ENCODE results near the gene RIT2.
"Not testable (repeated sequence)": the region's sequence is repeated elsewhere in the genome, so short reads cannot be mapped to it uniquely, and the experiment has no call there.

Gene RIT2

DNA sequence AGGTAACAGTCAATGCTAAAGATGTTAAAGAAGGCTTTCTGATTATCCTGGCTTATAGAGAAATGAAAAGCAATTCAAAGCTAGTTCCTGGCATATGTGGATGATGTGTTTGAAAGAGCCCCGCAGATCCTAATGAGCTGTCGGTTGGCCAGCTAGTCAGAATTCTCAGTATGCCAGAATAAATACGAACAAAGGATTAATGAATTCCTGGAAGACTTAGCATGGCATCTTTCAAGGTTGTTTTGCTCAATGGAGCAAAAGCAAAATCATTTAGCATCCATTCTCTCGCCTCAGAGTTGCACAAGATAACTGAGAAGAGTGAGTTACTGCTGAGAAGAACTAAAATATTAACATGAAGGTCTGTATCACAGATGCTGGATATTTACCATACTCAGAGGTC lies 307.6 kb downstream of the RIT2 start:
- no peaks in the 10 kb centered on the region for H3K27me3 ChIP-seq (ENCODE audit: insufficient read depth, low read length)
- no peaks in the 10 kb centered on the region for H3K36me3 ChIP-seq (ENCODE audit: insufficient read depth, low read length)
- H3K4me3 ChIP-seq (ENCODE audit: low read depth, low read length): no peak overlapping the region
- no peak overlapping the region for H2AFZ ChIP-seq (ENCODE audit: low read length, unreplicated experiment)
- H3K4me1 ChIP-seq (ENCODE audit: control insufficient read depth, insufficient read depth, low read length, unreplicated experiment): no peaks in the 10 kb centered on the region
- no peak overlapping the region for H3K27ac ChIP-seq (ENCODE audit: low read depth, low read length)
- H3K79me2 ChIP-seq (ENCODE audit: control insufficient read depth, insufficient read depth, low read length, unreplicated experiment): no peaks in the 10 kb centered on the region

DNA sequence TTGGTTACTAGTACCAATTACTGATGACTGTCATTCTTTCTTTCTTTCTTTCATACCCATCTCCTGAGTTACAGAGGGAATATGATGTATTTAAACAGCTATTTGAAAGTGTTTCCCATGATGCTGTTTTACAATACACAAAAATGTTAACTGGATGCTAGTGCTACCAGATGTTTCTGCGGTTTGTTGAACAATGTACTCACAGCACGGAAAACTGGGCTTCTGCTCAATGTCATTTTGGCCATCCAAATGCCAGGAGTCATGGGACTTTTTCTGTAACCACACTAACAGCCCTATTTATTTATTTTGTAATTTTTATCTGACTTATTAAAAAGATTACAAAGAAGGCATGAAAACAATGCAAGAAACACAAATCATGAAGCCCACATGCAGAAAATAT lies 313.8 kb downstream of the RIT2 start:
- Histone ChIP-seq H3K4me3 (ENCODE audit: low read depth, low read length) (no peak overlapping the region), H3K79me2 (ENCODE audit: control insufficient read depth, insufficient read depth, low read length, unreplicated experiment) (no peaks in the 10 kb centered on the region), H3K36me3 (ENCODE audit: insufficient read depth, low read length) (no peaks in the 10 kb centered on the region), H3K27ac (ENCODE audit: low read depth, low read length) (no peak overlapping the region), H2AFZ (ENCODE audit: low read length, unreplicated experiment) (no peak overlapping the region), H3K27me3 (ENCODE audit: insufficient read depth, low read length) (no peaks in the 10 kb centered on the region), H3K4me1 (ENCODE audit: control insufficient read depth, insufficient read depth, low read length, unreplicated experiment) (no peaks in the 10 kb centered on the region)

DNA sequence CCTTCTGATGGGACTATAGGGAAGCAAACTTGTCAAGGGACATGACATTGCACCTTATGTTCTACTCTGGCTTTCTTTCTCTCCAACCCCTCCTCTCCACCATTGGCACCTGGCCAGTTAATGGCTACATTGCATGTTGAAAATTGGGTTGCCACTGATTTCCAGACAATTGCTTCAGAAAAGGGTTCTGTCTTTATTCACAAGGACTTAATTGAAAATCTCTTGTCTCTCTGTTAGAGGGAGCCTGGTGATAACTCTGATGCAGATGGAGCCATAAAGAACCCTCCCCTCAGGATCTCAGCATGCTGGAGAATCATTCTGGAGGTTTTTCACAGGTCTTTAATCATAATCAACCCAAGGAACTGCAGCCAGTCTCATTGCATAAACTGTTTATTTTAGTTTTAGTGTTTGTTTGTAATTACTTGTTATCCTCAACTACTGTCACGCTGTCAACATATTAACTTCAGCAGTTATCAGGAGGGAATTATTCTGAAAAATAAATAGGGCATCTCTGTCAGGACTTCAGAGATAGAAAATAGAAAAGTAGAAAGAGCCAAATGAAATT lies 316.8 kb downstream of the RIT2 start:
- no peak overlapping the region for H3K27ac ChIP-seq (ENCODE audit: low read depth, low read length)

DNA sequence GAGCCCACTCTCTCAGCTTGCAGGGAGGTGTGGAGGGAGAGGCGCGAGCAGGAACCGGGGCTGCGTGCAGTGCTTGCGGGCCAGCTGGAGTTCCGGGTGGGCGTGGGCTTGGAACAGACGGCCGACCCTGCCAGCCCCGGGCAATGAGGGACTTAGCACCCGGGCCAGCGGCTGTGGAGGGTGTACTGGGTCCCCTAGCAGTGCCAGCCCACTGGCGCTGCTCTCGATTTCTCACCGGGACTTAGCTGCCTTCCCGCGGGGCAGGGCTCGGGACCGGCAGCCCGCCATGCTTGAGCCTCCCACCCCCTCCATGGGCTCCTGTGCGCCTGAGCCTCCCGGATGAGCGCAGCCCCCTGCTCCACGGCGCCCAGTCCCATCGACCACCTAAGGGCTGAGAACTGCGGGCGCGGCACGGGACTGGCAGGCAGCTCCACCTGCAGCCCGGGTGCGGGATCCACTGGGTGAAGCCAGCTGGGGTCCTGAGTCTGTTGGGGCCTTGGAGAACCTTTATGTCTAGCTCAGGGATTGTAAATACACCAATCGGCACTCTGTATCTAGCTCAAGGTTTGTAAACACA lies 320.2 kb downstream of the RIT2 start:
- H3K27ac ChIP-seq (ENCODE audit: low read depth, low read length); H3K4me3 ChIP-seq (ENCODE audit: low read depth, low read length); H3K27me3 ChIP-seq (ENCODE audit: insufficient read depth, low read length); H3K79me2 ChIP-seq (ENCODE audit: control insufficient read depth, insufficient read depth, low read length, unreplicated experiment); H2AFZ ChIP-seq (ENCODE audit: low read length, unreplicated experiment); H3K4me1 ChIP-seq (ENCODE audit: control insufficient read depth, insufficient read depth, low read length, unreplicated experiment); H3K36me3 ChIP-seq (ENCODE audit: insufficient read depth, low read length): not testable (repeated sequence)

More for the DNA sequence above, 316.8 kb downstream of the RIT2 start:
- no peak overlapping the region for H3K4me3 ChIP-seq (ENCODE audit: low read depth, low read length)
- H3K36me3 ChIP-seq (ENCODE audit: insufficient read depth, low read length): no peaks in the 10 kb centered on the region
- no peaks in the 10 kb centered on the region for H3K79me2 ChIP-seq (ENCODE audit: control insufficient read depth, insufficient read depth, low read length, unreplicated experiment)
- no peaks in the 10 kb centered on the region for H3K27me3 ChIP-seq (ENCODE audit: insufficient read depth, low read length)
- H2AFZ ChIP-seq (ENCODE audit: low read length, unreplicated experiment): no peak overlapping the region
- no peaks in the 10 kb centered on the region for H3K4me1 ChIP-seq (ENCODE audit: control insufficient read depth, insufficient read depth, low read length, unreplicated experiment)

DNA sequence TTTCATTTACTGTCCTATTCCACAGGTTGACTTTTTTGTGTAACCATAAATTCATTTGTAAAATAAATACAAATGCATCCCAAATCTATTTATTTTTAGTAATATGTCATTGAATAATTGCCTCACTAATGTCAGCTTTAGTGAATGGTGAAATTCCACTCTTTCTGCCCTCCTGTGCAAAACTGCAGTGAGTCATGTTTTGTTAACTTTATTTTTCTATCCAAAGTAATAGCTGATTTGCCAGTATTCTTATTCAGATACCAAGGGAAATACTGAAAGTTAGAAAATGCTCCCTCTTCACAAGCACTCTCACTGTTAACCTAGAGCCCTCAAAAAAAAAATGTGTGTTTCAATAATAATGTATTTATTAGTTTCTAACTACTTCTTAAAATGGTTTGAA lies 322.8 kb downstream of the RIT2 start:
- H3K27ac ChIP-seq (ENCODE audit: low read depth, low read length): no peak overlapping the region
- H3K4me3 ChIP-seq (ENCODE audit: low read depth, low read length): no peak overlapping the region
- H2AFZ ChIP-seq (ENCODE audit: low read length, unreplicated experiment): no peak overlapping the region
- H3K79me2 ChIP-seq (ENCODE audit: control insufficient read depth, insufficient read depth, low read length, unreplicated experiment): no peaks in the 10 kb centered on the region
- H3K4me1 ChIP-seq (ENCODE audit: control insufficient read depth, insufficient read depth, low read length, unreplicated experiment): no peaks in the 10 kb centered on the region
- no peaks in the 10 kb centered on the region for H3K36me3 ChIP-seq (ENCODE audit: insufficient read depth, low read length)
- H3K27me3 ChIP-seq (ENCODE audit: insufficient read depth, low read length): no peaks in the 10 kb centered on the region

DNA sequence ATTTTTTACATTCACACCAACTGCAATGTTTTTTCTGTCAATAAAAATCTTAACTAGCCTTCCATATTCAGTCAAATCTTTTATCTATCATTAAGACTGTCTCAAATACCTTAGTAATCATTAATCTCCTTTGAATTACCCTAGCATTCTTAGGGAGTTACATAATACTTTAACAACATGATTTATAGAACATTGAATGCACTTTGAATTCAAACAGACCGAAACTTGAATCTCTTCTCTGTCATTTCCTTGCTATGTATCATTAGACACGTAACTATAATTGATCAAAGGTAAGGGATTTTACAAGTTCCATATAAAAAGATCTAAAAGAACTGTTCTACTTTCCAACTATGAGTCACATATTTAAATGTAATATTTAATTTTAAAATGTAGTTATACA lies 330.9 kb downstream of the RIT2 start:
- Histone ChIP-seq H3K27ac (ENCODE audit: low read depth, low read length) (no peak overlapping the region), H3K4me3 (ENCODE audit: low read depth, low read length) (no peak overlapping the region), H3K4me1 (ENCODE audit: control insufficient read depth, insufficient read depth, low read length, unreplicated experiment) (no peaks in the 10 kb centered on the region), H2AFZ (ENCODE audit: low read length, unreplicated experiment) (no peak overlapping the region), H3K79me2 (ENCODE audit: control insufficient read depth, insufficient read depth, low read length, unreplicated experiment) (no peaks in the 10 kb centered on the region), H3K36me3 (ENCODE audit: insufficient read depth, low read length) (no peaks in the 10 kb centered on the region), H3K27me3 (ENCODE audit: insufficient read depth, low read length) (no peaks in the 10 kb centered on the region)

DNA sequence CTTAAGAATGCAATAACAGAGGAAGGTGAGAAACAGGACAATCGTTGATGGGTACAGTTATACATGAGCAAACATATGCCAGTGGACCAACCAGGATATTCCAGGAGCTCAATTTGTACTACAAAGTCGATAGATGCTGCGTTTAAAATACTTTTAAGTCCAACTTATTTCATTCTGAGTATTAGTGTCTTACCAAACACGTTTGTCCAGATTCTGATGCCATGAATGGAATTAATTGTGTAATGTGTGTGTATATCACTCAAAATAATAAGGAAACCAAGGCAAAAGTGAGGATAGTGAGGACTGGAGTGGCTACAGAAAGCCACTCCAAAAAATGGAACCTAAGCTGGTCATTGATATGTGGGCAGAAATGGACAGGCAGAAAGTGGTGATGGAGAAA lies 332.6 kb downstream of the RIT2 start:
- Histone ChIP-seq H2AFZ (ENCODE audit: low read length, unreplicated experiment) (no peak overlapping the region), H3K27me3 (ENCODE audit: insufficient read depth, low read length) (no peaks in the 10 kb centered on the region), H3K36me3 (ENCODE audit: insufficient read depth, low read length) (no peaks in the 10 kb centered on the region), H3K27ac (ENCODE audit: low read depth, low read length) (no peak overlapping the region), H3K79me2 (ENCODE audit: control insufficient read depth, insufficient read depth, low read length, unreplicated experiment) (no peaks in the 10 kb centered on the region), H3K4me1 (ENCODE audit: control insufficient read depth, insufficient read depth, low read length, unreplicated experiment) (no peaks in the 10 kb centered on the region), H3K4me3 (ENCODE audit: low read depth, low read length) (no peak overlapping the region)

DNA sequence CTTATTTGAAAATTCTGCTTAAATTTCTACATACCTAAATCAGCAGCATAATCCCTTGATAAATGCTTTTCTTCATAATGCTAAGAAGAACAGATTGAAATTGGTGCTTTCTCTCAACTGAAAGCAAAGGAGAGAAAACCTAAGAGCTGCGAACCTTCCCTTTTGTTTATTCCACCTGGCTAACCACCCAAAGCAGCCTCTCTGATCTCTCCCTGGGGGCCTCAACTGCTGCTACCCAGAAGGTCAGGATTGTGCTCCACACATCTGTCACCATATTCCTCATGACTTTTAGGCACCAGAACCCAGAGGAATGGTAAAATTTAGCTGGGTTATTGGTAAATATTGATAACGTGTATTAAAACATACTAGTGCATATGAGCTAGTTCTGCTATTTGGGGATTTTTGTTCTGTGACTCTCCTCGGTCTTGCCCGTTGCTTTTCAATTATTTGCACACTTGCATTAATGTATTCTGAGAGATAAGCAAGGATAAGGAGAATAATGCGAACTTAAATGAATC lies 334.1 kb downstream of the RIT2 start:
- no peaks in the 10 kb centered on the region for H3K27me3 ChIP-seq (ENCODE audit: insufficient read depth, low read length)
- no peaks in the 10 kb centered on the region for H3K79me2 ChIP-seq (ENCODE audit: control insufficient read depth, insufficient read depth, low read length, unreplicated experiment)
- H3K36me3 ChIP-seq (ENCODE audit: insufficient read depth, low read length): no peaks in the 10 kb centered on the region
- no peak overlapping the region for H3K4me3 ChIP-seq (ENCODE audit: low read depth, low read length)
- H3K4me1 ChIP-seq (ENCODE audit: control insufficient read depth, insufficient read depth, low read length, unreplicated experiment): no peaks in the 10 kb centered on the region
- H3K27ac ChIP-seq (ENCODE audit: low read depth, low read length): no peak overlapping the region
- H2AFZ ChIP-seq (ENCODE audit: low read length, unreplicated experiment): no peak overlapping the region

DNA sequence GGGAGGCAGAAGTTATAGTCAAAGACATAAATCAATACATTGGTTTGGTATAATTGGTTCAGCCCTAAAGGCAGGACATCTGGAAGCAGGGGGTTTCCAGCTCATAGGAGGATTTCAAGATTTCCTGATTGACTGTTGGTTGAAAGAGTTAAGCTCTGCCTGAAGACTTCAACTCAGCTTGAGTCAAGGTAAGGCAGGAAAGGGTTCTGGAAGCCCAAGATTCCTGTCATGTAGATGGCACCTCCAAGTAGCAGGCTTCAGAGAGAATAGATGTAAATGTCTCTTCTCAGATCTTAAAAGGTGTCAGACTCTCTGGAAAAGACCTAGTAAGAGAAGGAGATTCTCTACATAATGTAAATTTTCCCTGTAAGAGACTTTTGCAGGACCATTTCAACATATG lies 335.3 kb downstream of the RIT2 start:
- no peaks in the 10 kb centered on the region for H3K4me1 ChIP-seq (ENCODE audit: control insufficient read depth, insufficient read depth, low read length, unreplicated experiment)
- H3K27me3 ChIP-seq (ENCODE audit: insufficient read depth, low read length): no peaks in the 10 kb centered on the region
- no peak overlapping the region for H3K27ac ChIP-seq (ENCODE audit: low read depth, low read length)
- no peak overlapping the region for H2AFZ ChIP-seq (ENCODE audit: low read length, unreplicated experiment)
- no peaks in the 10 kb centered on the region for H3K79me2 ChIP-seq (ENCODE audit: control insufficient read depth, insufficient read depth, low read length, unreplicated experiment)
- H3K4me3 ChIP-seq (ENCODE audit: low read depth, low read length): no peak overlapping the region
- no peaks in the 10 kb centered on the region for H3K36me3 ChIP-seq (ENCODE audit: insufficient read depth, low read length)

DNA sequence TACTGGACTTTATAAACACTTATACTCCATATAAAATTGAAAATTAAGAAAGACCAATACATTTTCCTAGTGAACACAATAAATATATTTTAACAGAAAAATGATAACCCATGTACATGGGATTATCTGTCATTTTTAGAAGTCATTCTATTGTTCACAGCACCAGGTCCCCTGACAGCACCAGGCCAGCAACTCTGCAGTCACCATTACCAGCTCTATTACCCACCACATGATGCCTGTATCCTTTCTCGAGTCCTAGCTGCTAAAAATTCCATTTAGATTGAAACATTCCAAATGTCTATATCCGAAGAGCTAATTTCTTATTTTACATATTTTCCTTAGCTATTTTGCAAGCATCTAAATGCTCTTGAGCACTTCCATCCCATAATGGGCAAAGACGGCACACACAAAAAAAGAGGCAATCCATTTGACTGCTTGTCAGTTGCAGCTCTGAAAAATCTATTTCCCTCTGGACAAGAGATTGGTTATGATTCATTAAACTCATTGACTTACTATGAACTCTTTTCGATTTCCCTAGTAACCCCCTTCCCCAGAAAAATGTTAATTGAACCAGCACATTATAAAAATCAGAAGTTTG lies 336.9 kb downstream of the RIT2 start:
- Histone ChIP-seq H3K4me1 (ENCODE audit: control insufficient read depth, insufficient read depth, low read length, unreplicated experiment) (no peaks in the 10 kb centered on the region), H3K27me3 (ENCODE audit: insufficient read depth, low read length) (no peaks in the 10 kb centered on the region), H3K36me3 (ENCODE audit: insufficient read depth, low read length) (no peaks in the 10 kb centered on the region), H3K27ac (ENCODE audit: low read depth, low read length) (no peak overlapping the region), H3K79me2 (ENCODE audit: control insufficient read depth, insufficient read depth, low read length, unreplicated experiment) (no peaks in the 10 kb centered on the region), H2AFZ (ENCODE audit: low read length, unreplicated experiment) (no peak overlapping the region), H3K4me3 (ENCODE audit: low read depth, low read length) (no peak overlapping the region)

DNA sequence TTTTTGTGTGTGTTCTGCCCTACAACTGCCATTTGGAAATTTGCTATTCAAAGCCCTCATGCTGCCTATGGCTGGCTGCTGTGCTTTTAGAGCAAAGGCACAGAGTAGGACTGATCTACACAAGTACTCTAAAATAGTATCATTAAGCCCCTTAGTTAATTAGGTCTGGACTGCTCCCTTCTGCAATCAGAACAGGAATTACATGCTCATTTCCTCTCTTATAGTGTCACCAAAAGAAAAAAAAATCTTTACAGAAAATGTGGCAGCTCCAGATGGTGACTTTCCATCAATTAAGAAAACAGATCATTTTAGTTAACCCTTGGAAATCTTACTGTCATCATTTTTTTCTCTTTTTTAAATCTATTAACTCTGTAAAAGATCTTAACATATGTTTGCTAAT lies 337.5 kb downstream of the RIT2 start:
- Histone ChIP-seq H3K79me2 (ENCODE audit: control insufficient read depth, insufficient read depth, low read length, unreplicated experiment) (no peaks in the 10 kb centered on the region), H3K4me3 (ENCODE audit: low read depth, low read length) (no peak overlapping the region), H3K36me3 (ENCODE audit: insufficient read depth, low read length) (no peaks in the 10 kb centered on the region), H3K27ac (ENCODE audit: low read depth, low read length) (no peak overlapping the region), H3K4me1 (ENCODE audit: control insufficient read depth, insufficient read depth, low read length, unreplicated experiment) (no peaks in the 10 kb centered on the region), H2AFZ (ENCODE audit: low read length, unreplicated experiment) (no peak overlapping the region), H3K27me3 (ENCODE audit: insufficient read depth, low read length) (no peaks in the 10 kb centered on the region)

All from ACC112 (cell line).